HG02588 (cell line): ENCODE results near the gene NR3C1.

Source experiments
- ATAC-seq: cut with Tn5 transposase; IDR thresholded peaks from one replicate; pipeline ENCODE4 v1.9.1; 2021; ENCODE audit warnings: mild to moderate bottlenecking, moderate library complexity; ENCODE audit not compliant: unreplicated experiment

Gene NR3C1

GRCh38 chr5:143243103-143243502, 160.4 kb downstream of the NR3C1 start:
- no peak for ATAC-seq

- no peak for ATAC-seq
These were observed 161.6 kb downstream of the NR3C1 start for GRCh38 chr5:143241892-143242291.

DNA sequence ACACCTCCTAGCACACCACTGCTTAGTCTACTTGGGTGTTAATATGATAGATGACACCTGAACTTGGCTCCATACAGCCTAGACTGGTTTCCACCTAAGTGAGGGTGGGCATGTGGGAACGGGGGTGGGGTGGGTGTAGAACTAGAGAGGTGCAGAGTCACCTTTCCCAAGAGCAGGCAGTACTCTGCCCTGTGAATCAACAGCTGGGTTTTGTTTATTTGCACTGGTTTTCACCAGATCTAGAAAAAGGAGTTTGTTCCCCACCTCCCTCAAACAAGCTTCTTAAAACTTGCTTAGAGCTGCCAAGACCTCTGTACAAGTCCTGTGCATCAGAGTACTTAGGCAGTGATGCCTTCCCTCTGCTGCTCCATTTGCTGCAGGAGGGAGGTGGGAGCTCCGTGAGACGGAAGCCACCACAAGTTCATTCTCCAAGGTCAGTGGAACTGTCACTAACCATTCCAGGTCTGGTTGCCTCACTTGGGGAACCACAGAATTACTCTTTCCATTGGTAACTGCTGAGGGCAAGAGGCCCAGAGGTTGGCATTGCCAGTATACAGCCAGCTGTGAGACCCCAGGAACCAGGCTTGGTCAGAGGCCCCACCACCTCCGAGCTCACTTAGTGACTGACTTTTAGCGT, 163.5 kb downstream of the NR3C1 start:
- no peak for ATAC-seq

GRCh38 chr5:143238620-143239019, 164.9 kb downstream of the NR3C1 start:
- ATAC-seq, result no peak

DNA sequence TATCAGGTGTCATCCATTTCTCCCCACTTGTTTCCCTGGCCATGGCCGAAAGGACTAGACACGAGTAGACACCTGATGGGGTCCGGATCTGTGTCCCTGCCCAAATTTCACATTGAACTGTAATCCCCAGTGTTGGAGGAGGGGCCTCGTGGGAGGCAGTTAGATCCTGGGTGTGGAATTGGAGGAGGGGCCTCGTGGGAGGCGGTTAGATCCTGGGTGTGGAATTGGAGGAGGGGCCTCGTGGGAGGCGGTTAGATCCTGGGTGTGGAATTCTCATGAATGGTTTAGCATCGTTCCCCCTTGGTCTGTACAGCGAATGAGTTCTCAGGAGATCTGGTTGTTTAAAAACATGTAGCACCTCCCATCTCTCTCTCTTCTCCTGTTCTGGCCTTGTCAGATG, 165.8 kb downstream of the NR3C1 start:
- ATAC-seq, result no peak

- no peak for ATAC-seq
These were observed 166.8 kb downstream of the NR3C1 start for GRCh38 chr5:143236682-143237081.

GRCh38 chr5:143235423-143235822, 168.1 kb downstream of the NR3C1 start:
- no peak for ATAC-seq

GRCh38 chr5:143234162-143234842, 169.2 kb downstream of the NR3C1 start:
- ATAC-seq, result no peak

- ATAC-seq, result no peak
These were observed 170.5 kb downstream of the NR3C1 start for GRCh38 chr5:143233031-143233430.

DNA sequence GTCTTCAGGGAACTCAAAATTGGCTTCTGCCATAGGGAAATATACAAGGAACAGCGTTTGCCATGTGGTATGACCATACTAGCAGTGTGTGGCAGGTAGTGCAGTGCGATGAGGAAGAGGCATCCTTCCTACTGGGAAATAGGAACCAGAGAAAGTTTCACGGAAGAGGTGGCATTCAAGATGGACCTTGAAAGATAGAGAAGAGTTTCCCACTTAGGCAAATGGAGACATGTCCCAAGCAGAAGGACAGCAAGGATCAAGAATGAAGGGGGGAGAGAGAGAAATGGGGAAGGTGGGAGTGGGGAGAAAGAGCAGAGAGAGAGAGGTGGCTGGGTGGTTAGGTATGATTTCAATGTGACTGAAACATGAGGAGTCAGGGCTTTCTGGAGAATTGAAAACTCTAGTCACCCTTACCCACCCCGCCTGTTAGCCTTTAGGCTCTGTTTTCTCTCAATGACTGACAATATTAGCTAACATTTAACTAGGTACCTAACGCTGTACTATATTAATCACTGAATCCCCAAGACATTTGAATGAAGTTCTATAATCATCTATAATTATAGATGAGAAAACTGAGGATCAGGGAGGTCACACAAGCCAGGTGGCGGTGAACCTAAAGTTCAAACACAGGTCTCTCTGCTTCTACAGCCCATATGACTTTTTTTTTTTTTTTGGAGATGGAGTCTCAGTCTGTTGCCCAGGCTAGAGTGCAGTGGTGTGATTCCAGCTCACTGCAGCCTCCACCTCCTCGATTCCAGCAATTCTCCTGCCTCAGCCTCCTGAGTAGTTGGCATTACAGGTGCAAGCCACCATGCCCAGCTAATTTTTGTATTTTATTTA, 171.3 kb downstream of the NR3C1 start:
- peak; percentile 30 for ATAC-seq

DNA sequence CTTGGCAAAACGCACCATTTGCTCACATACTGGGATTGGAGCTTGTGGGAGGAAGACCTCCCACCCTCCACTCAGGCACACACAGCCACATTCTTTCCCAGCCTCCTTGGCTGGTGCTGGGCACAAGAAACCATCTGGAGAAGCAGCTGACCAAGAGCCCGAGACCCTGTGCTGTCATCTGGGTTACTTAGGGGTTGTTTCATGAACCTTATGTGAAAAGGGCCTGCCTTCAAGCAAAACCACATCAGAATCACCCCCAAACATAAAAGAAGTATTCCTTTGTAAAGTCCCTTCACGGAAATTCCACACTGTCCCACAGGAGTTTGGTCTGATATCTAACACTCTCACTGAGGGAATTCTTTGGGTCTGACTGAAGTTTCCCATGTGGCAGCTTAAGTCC, 172.1 kb downstream of the NR3C1 start:
- ATAC-seq, result no peak

- no peak for ATAC-seq
These were observed 172.8 kb downstream of the NR3C1 start for GRCh38 chr5:143230676-143230996.

GRCh38 chr5:143229896-143230675, 173.4 kb downstream of the NR3C1 start:
- ATAC-seq, result peak; percentile 84

- peak; percentile 44 for ATAC-seq
These were observed 174.0 kb downstream of the NR3C1 start for GRCh38 chr5:143229426-143229895.

DNA sequence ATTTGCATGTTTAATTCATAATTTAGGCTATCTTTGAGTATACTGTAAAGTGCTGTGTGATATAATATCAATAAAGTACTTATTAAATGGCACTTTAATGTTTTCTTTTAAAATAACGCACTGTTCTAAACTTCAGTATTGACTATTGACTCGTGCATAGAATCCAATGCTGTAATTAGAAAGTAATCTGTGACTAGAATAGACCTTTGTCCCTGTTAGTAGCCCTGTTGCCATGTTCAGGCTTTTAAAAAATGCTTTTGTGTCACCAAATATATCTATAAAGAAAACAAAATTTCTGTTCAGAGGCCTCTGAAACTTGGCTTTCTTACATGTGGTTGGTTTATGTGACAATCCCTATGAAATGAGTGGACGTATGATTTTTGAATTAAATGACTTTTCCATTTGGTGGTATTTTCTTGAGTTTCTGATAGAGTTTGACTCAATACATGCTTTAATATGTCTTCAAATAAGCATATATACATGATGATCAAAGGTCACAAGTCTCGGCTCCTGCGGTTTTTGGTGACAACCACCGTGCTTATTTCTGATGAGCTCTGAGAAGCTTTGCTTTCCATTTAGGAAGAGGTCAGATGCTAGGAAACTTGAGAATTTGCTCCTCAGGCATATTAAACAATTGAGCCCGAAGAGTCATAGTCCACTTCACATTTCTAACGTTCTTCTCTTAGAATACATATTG, 174.7 kb downstream of the NR3C1 start:
- no peak for ATAC-seq
